ENCODE results near the gene TMEM269. TPM values are rescaled to one million over a fixed set of nuclear protein-coding genes. Genes with fewer than 3 reads are reported as not detected.

The TMEM269 gene
- total RNA-seq, 3 donors from 2014 or later: under 0.01 to 0.59 (median 0.16) TPM

- intact Hi-C loops (cut with DNase I; ENCODE audit: low total_unique reads): no loop called here
- H3K27ac ChIP-seq: peak overlapping the region; percentile 40 to 78
- H3K9me3 ChIP-seq: no peaks in the 10 kb centered on the region
- no peak for DNase-seq (ENCODE audit: low spot score in 2 of 2)
- TF ChIP-seq POLR2A (IDR thresholded peaks at IDR 0.05) (no peak), POLR2AphosphoS5 (IDR thresholded peaks at IDR 0.05) (no peak), CTCF (IDR thresholded peaks at IDR 0.05) (no peak)
- no peak overlapping the region for H3K4me3 ChIP-seq
- no peaks in the 10 kb centered on the region for H3K27me3 ChIP-seq
- H3K36me3 ChIP-seq: no peaks in the 10 kb centered on the region
- no peaks in the 10 kb centered on the region for H3K4me1 ChIP-seq
Measured at GRCh38 chr1:42740851-42741580, 43.8 kb upstream of the TMEM269 start.

- intact Hi-C loops (cut with DNase I; ENCODE audit: low total_unique reads): no loop called here
- H3K36me3 ChIP-seq: no peaks in the 10 kb centered on the region
- peak overlapping the region; percentile 36 to 78 for H3K27ac ChIP-seq
- H3K9me3 ChIP-seq: no peaks in the 10 kb centered on the region
- H3K27me3 ChIP-seq: no peaks in the 10 kb centered on the region
- no peaks in the 10 kb centered on the region for H3K4me1 ChIP-seq
- no peak overlapping the region for H3K4me3 ChIP-seq
- TF ChIP-seq POLR2AphosphoS5 (IDR thresholded peaks at IDR 0.05) (no peak), CTCF (IDR thresholded peaks at IDR 0.05) (no peak)
- no peak for DNase-seq (ENCODE audit: low spot score in 2 of 2)
Measured at GRCh38 chr1:42741706-42742105, 43.1 kb upstream of the TMEM269 start.

GRCh38 chr1:42742141-42742540 lies 42.6 kb upstream of the TMEM269 start:
- H3K36me3 ChIP-seq: no peaks in the 10 kb centered on the region
- DNase-seq (ENCODE audit: low spot score in 2 of 2): no peak
- no peak for TF ChIP-seq POLR2AphosphoS5 (IDR thresholded peaks at IDR 0.05)
- TF ChIP-seq POLR2A (IDR thresholded peaks at IDR 0.05): no peak
- no peak for TF ChIP-seq CTCF (IDR thresholded peaks at IDR 0.05)
- H3K4me1 ChIP-seq: no peaks in the 10 kb centered on the region
- no peaks in the 10 kb centered on the region for H3K27me3 ChIP-seq
- H3K27ac ChIP-seq: peak overlapping the region; percentile 36 to 78
- intact Hi-C loops (cut with DNase I; ENCODE audit: low total_unique reads): no loop called here
- no peak overlapping the region for H3K4me3 ChIP-seq
- H3K9me3 ChIP-seq: no peaks in the 10 kb centered on the region

- Histone ChIP-seq H3K4me3 (no peak overlapping the region), H3K4me1 (no peaks in the 10 kb centered on the region), H3K27ac (peak overlapping the region; percentile 31 to 78), H3K9me3 (no peaks in the 10 kb centered on the region), H3K36me3 (no peaks in the 10 kb centered on the region), H3K27me3 (no peaks in the 10 kb centered on the region)
- DNase-seq (ENCODE audit: low spot score in 2 of 2): no peak
- TF ChIP-seq POLR2A (IDR thresholded peaks at IDR 0.05): no peak
- no peak for TF ChIP-seq POLR2AphosphoS5 (IDR thresholded peaks at IDR 0.05)
- no peak for TF ChIP-seq CTCF (IDR thresholded peaks at IDR 0.05)
- intact Hi-C loops (cut with DNase I; ENCODE audit: low total_unique reads): no loop called here
Measured at GRCh38 chr1:42742617-42743316, 42.0 kb upstream of the TMEM269 start.

All from breast epithelium (tissue), 4 donors.